ENCODE data around the gene SOX6. TPM values are rescaled to one million over a fixed set of nuclear protein-coding genes. Genes with fewer than 3 reads are reported as not detected.

The SOX6 gene
- total and polyA plus RNA-seq, 2 donors (not counting 3 experiments of a cell fraction or from before 2014, with no cell fraction given) = 0.14 to 3.7 TPM

DNA sequence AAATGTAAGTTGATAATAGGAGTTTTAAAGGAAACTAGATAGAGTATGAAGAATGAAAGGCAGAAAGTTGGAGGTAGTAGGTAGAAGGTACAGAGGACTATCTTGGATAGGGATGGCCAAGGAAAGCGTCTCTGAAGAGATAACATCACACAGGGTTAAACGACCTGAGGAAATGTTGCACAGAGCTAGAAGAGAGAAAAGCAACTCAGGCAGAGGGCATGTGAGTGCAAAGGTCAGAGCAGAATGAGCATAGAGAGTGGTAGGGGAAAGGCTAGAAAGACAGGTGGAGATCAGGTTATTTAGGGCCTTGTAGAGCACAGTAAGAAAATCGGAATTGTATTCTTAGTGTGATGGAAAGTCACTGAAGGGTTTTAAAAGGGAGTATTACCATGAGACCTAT lies 232.0 kb downstream of the SOX6 start:
- TF ChIP-seq MAX (IDR thresholded peaks at IDR 0.05; ENCODE audit: insufficient read depth, insufficient read length) (no peak), POLR2A (IDR thresholded peaks at IDR 0.05; ENCODE audit: low read depth, low read length) (no peak), EZH2 (IDR thresholded peaks at IDR 0.05; ENCODE audit: borderline replicate concordance, low read depth, low read length, severe bottlenecking) (no peak), CTCF (IDR thresholded peaks at IDR 0.05; ENCODE audit: extremely low read depth in 1 of 2, insufficient read depth in 1 of 2, low read depth in 1 of 2, low read length in 2 of 2) (no peak), POLR2AphosphoS5 (IDR thresholded peaks at IDR 0.05; ENCODE audit: insufficient read depth, low read depth, low read length) (no peak), JUN (IDR thresholded peaks at IDR 0.05; ENCODE audit: borderline replicate concordance, insufficient read depth, insufficient read length, low read depth) (no peak), FOS (IDR thresholded peaks at IDR 0.05; ENCODE audit: borderline replicate concordance, insufficient read depth, low read length) (no peak), GATA2 (IDR thresholded peaks at IDR 0.05; ENCODE audit: insufficient read depth, insufficient read length, low read depth, low read length) (no peak), MYC (IDR thresholded peaks at IDR 0.05; ENCODE audit: low read depth, low read length) (no peak)

More for the DNA sequence above, 232.0 kb downstream of the SOX6 start:
- Histone ChIP-seq H3K27ac (ENCODE audit: insufficient read depth, low read depth, low read length) (no peak overlapping the region), H3K36me3 (ENCODE audit: control insufficient read depth in 2 of 2, extremely low read depth in 1 of 2, insufficient read depth in 2 of 2, low read length in 2 of 2) (no peaks in the 10 kb centered on the region), H3K4me2 (ENCODE audit: insufficient read depth, low read length) (no peak overlapping the region), H3K4me1 (ENCODE audit: control insufficient read depth, extremely low read depth, insufficient read depth, low read length) (no peaks in the 10 kb centered on the region), H3K79me2 (ENCODE audit: control insufficient read depth, insufficient read depth, low read length) (no peaks in the 10 kb centered on the region), H3K9me1 (replicated peaks; ENCODE audit: control insufficient read depth, extremely low read depth, insufficient read depth, low read length) (no peaks in the 10 kb centered on the region), H4K20me1 (replicated peaks; ENCODE audit: control insufficient read depth, extremely low read depth, insufficient read depth, low read length) (no peaks in the 10 kb centered on the region), H3K9ac (replicated peaks; ENCODE audit: extremely low read depth, insufficient read depth, low read length) (no peak overlapping the region), H2AFZ (ENCODE audit: low read depth, low read length) (no peak overlapping the region), H3K9me3 (replicated peaks; ENCODE audit: control insufficient read depth, insufficient read depth, low read length) (no peaks in the 10 kb centered on the region), H3K27me3 (ENCODE audit: control insufficient read depth in 2 of 2, insufficient read depth in 2 of 2, low read length in 2 of 2) (no peaks in the 10 kb centered on the region), H3K4me3 (replicated peaks in 1 of 3; ENCODE audit: insufficient read depth in 1 of 3, low read depth in 1 of 3, low read length in 3 of 3) (no peak overlapping the region)
- no peak for DNase-seq (ENCODE audit: low read depth, low spot score)
- intact Hi-C loops (cut with micrococcal nuclease) (no loop called here), dilution Hi-C loops (cut with MboI; ENCODE audit: extremely low pct_ligation_motif_present, low sequenced_read_pairs) (no loop called here)
- BruUV-seq (replicated peaks) = no TSS peak
- ChIA-PET CTCF (no interaction called here), POLR2A (no interaction called here)
- FAIRE-seq = no peak
